Natural killer cell (primary cell): ENCODE data around the gene RAPGEF5. TPM values are rescaled to one million over a fixed set of nuclear protein-coding genes. Genes with fewer than 3 reads are reported as not detected.

Experiments used
- ATAC-seq, 3 donors: fragments of 150-1000 bp in 2 of 3; fragments of 200-7000 bp in 1 of 3; cut with Tn5 transposase; 1 replicate in 1 of 3; 2 replicates in 2 of 3; pipeline ENCODE4 v1.10.0; 2021; ENCODE audit warnings: mild to moderate bottlenecking in 2 of 3, moderate library complexity in 2 of 3
- DNase-seq, 2 donors: peaks; one replicate each; pipeline versions ENCODE4 v3.0.0 to v3.0.0-alpha.2; 2013 to 2021; ENCODE audit warnings: mixed read lengths in 1 of 2
- H3K27ac ChIP-seq: one replicate; pipeline ENCODE4 v1.5.1; 2013; ENCODE audit warnings: mild to moderate bottlenecking, low read length
- H3K27me3 ChIP-seq: one replicate; pipeline ENCODE4 v1.6.1; 2013; ENCODE audit warnings: low read length; ENCODE audit not compliant: control insufficient read depth, insufficient read depth
- H3K36me3 ChIP-seq: one replicate; pipeline ENCODE4 v1.6.1; 2013; ENCODE audit warnings: low read length; ENCODE audit not compliant: control insufficient read depth, insufficient read depth
- H3K4me1 ChIP-seq: one replicate; pipeline ENCODE4 v1.6.1; 2013; ENCODE audit warnings: low read length; ENCODE audit not compliant: control insufficient read depth, insufficient read depth
- H3K4me3 ChIP-seq: one replicate; pipeline ENCODE4 v1.5.1; 2013; ENCODE audit warnings: low read length
- H3K9me3 ChIP-seq: one replicate; pipeline ENCODE4 v1.6.1; 2013; ENCODE audit warnings: low read length; ENCODE audit not compliant: control insufficient read depth, insufficient read depth
- H3K27ac Mint-ChIP-seq, 2 donors: one replicate each; pipeline ENCODE4 v1.8.0; 2022; ENCODE audit warnings: mild to moderate bottlenecking in 2 of 2, mixed read lengths in 2 of 2, moderate library complexity in 1 of 2
- H3K27me3 Mint-ChIP-seq, 2 donors: one replicate each; pipeline ENCODE4 v1.8.0; 2022; ENCODE audit warnings: low read depth in 2 of 2, mixed read lengths in 2 of 2
- H3K36me3 Mint-ChIP-seq: one replicate; pipeline ENCODE4 v1.8.0; 2022; ENCODE audit warnings: mixed read lengths
- H3K4me1 Mint-ChIP-seq, 2 donors: one replicate each; pipeline ENCODE4 v1.8.0; 2022; ENCODE audit warnings: mixed read lengths in 2 of 2
- H3K4me3 Mint-ChIP-seq: one replicate; pipeline ENCODE4 v1.8.0; 2022; ENCODE audit warnings: mild to moderate bottlenecking, moderate library complexity, mixed read lengths
- H3K9me3 Mint-ChIP-seq, 2 donors: one replicate each; pipeline ENCODE4 v1.8.0; 2022; ENCODE audit warnings: mixed read lengths in 2 of 2
- WGBS: methylation state at CpG from one replicate; pipeline ENCODE4 v1.1.7; 2013; ENCODE audit warnings: missing lambda C conversion rate; ENCODE audit not compliant: insufficient coverage; 5-methylcytosine and 5-hydroxymethylcytosine counted together
- intact Hi-C: fragments of 100-400 bp; cut with micrococcal nuclease; formaldehyde crosslinking; loops from one replicate; pipeline ENCODE4 v1.14.2; 2022
- total RNA-seq, 4 donors: library from RNA; stranded (reverse); fragments of 120-200 nt in 1 of 4; gene quantifications; one replicate each; pipeline versions ENCODE4 v1.2.3 to v1.2.4, GENCODE V29; 2013 to 2022
- TF ChIP-seq, protein P1 (sequence below): fragments of 200-600 bp; IDR thresholded peaks from one replicate; pipeline ENCODE4 v1.8.0; 2022; ENCODE audit warnings: antibody characterized with exemption

RAPGEF5 gene
- total RNA-seq, 3 donors from 2014 or later (not counting 1 experiment from before 2014, with no cell fraction given): 0.26 to 0.33 TPM; not detected in 1

DNA sequence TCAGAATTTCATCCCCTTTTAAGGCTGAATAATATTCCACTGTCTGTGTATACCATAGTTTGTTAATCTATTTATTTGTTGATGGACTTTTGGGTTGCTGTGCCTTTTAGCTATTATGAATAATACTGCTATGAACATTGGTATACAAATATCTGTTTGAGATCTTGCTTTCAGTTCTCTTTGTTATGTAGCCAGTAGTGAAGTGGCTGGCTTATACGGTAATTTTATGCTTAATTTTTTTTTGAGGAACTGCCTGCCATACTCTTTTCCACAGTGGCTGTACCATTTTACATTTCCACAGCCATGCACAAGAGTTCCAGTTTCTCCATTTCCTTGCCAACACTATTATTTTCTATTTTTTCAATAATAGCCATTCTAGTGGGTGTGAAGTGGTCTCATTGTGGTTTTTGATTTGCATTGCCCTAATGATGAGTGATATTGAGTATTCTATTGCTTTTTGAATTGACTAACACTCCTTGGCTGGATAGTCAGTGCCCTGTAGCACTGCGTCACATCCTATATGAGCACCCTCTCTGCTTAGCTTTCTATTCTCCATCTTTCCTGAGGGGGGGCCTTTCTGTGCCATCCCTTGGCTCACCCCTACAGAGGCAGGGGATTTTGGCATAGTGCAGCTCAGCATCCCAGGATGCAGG lies 29.4 kb upstream of the RAPGEF5 start:
- H3K36me3 Mint-ChIP-seq: no peaks in the 10 kb centered on the region
- ATAC-seq: no peak
- TF ChIP-seq, protein P1, sequence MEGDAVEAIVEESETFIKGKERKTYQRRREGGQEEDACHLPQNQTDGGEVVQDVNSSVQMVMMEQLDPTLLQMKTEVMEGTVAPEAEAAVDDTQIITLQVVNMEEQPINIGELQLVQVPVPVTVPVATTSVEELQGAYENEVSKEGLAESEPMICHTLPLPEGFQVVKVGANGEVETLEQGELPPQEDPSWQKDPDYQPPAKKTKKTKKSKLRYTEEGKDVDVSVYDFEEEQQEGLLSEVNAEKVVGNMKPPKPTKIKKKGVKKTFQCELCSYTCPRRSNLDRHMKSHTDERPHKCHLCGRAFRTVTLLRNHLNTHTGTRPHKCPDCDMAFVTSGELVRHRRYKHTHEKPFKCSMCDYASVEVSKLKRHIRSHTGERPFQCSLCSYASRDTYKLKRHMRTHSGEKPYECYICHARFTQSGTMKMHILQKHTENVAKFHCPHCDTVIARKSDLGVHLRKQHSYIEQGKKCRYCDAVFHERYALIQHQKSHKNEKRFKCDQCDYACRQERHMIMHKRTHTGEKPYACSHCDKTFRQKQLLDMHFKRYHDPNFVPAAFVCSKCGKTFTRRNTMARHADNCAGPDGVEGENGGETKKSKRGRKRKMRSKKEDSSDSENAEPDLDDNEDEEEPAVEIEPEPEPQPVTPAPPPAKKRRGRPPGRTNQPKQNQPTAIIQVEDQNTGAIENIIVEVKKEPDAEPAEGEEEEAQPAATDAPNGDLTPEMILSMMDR: no peak
- no peak overlapping the region for H3K4me3 ChIP-seq
- H3K27ac Mint-ChIP-seq: no peak overlapping the region
- intact Hi-C loops: no loop called here
- H3K36me3 ChIP-seq: no peaks in the 10 kb centered on the region
- H3K27me3 Mint-ChIP-seq: no peaks in the 10 kb centered on the region
- H3K27me3 ChIP-seq: no peaks in the 10 kb centered on the region
- WGBS: 90% methylated on average over 2 of the region's 2 CpGs
- no peaks in the 10 kb centered on the region for H3K9me3 ChIP-seq
- no peak for DNase-seq
- H3K4me1 Mint-ChIP-seq: peaks cover 8 to 11% of the 10 kb centered on the region in 2 donors
- H3K9me3 Mint-ChIP-seq: no peaks in the 10 kb centered on the region
- no peaks in the 10 kb centered on the region for H3K4me1 ChIP-seq
- no peak overlapping the region for H3K27ac ChIP-seq
- no peak overlapping the region for H3K4me3 Mint-ChIP-seq

DNA sequence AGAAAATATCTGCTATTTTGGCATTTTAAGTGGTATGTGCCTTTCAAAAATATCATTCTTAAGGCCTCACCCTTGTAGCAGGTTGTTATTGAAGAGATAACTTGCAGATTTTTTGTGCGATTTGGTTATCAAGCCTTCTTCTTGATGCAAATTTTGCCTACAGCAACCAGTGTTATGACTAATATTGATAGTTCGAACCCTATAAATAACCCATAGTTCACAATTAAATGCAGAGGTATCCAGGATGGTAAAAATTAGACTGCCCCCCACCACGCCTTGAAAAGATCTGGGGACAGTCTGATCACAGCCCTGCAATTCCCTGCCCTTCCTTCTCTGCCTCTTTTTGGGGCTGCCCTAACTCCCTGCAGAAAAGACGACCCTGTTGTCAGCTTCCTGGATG lies 28.4 kb upstream of the RAPGEF5 start:
- Mint-ChIP-seq H3K9me3 (no peaks in the 10 kb centered on the region), H3K36me3 (no peaks in the 10 kb centered on the region), H3K4me1 (peaks cover 1 to 3% of the 10 kb centered on the region in 2 donors), H3K27me3 (no peaks in the 10 kb centered on the region), H3K4me3 (no peak overlapping the region), H3K27ac (no peak overlapping the region)
- intact Hi-C loops: no loop called here
- no peak overlapping the region for H3K27ac ChIP-seq
- no peaks in the 10 kb centered on the region for H3K27me3 ChIP-seq
- DNase-seq: no peak
- H3K4me3 ChIP-seq: no peak overlapping the region
- WGBS: 72% methylated on average over 4 of the region's 4 CpGs
- H3K9me3 ChIP-seq: no peaks in the 10 kb centered on the region
- TF ChIP-seq, protein P1: no peak
- no peaks in the 10 kb centered on the region for H3K36me3 ChIP-seq
- H3K4me1 ChIP-seq: no peaks in the 10 kb centered on the region
- no peak for ATAC-seq

DNA sequence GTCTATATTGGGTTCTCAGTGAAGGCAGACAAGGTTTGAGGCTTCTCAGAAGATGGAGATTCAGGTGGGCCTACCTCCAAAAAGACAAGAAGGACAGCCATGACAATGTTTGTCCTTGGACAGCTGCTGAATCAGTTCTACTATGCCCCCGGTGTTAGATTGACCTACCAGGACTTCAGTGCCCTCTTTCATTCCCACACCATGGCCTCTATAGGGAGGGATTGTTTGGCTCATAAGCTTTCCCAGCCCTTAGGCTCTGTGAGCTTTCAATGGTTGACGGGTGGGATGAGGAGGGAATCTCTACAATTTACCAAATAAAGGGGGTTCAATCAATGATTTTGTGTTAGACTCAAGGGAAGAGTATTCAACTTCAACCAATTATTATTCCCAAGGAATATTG lies 23.4 kb upstream of the RAPGEF5 start:
- H3K36me3 Mint-ChIP-seq: no peaks in the 10 kb centered on the region
- H3K4me3 Mint-ChIP-seq: no peak overlapping the region
- no peak for ATAC-seq
- Histone ChIP-seq H3K27ac (no peak overlapping the region), H3K27me3 (no peaks in the 10 kb centered on the region), H3K9me3 (no peaks in the 10 kb centered on the region), H3K36me3 (no peaks in the 10 kb centered on the region), H3K4me1 (no peaks in the 10 kb centered on the region), H3K4me3 (no peak overlapping the region)
- intact Hi-C loops: no loop called here
- no peaks in the 10 kb centered on the region for H3K4me1 Mint-ChIP-seq
- DNase-seq: no peak
- 100% methylated on average over 1 of the region's 2 CpGs for WGBS
- no peak overlapping the region for H3K27ac Mint-ChIP-seq
- peaks cover 0 to 8% of the 10 kb centered on the region in 2 donors for H3K27me3 Mint-ChIP-seq
- no peaks in the 10 kb centered on the region for H3K9me3 Mint-ChIP-seq
- TF ChIP-seq, protein P1: no peak
